K562 (cell line): Measurements from ENCODE around the gene UBAC2. TPM values are rescaled to one million over a fixed set of nuclear protein-coding genes. Genes with fewer than 3 reads are reported as not detected.

Source experiments
- ATAC-seq: fragments of 200-7000 bp; cut with Tn5 transposase; 3 replicates; pipeline ENCODE4 v1.9.1; 2020; ENCODE audit warnings: moderate library complexity
- BruUV-seq: library from RNA; stranded (reverse); fragments of 400-500 nt; replicated peaks from 2 replicates; lab custom pipeline; 2021; lab: Mats Ljungman, UMichigan
- CTCF ChIA-PET: fragments of 300-600 bp; formaldehyde crosslinking; extraction: SDS; loops from one replicate; lab custom pipeline; 2021; ENCODE audit warnings: low intra/inter-chr PET ratio; lab: Yijun Ruan, JAX
- POLR2A ChIA-PET: fragments of 300-600, 350-650 bp; sonication (Branson Sonifier 250); formaldehyde crosslinking; extraction: SDS; loops from one replicate; lab custom pipeline; 2021; ENCODE audit warnings: antibody characterized with exemption, inconsistent platforms; lab: Yijun Ruan, JAX
- DNase-seq, 4 experiments: peaks; one replicate each; pipeline versions ENCODE4 v3.0.0 to v3.0.0-alpha.2; 2011 to 2018; ENCODE audit warnings: low spot score in 3 of 4, mixed read lengths in 3 of 4; ENCODE audit errors: extremely low read depth in 1 of 4
- FAIRE-seq: peaks from 2 replicates; lab custom pipeline; 2011; peaks lifted over from hg19 to GRCh38; lab: Jason Lieb, UNC
- H2AFZ ChIP-seq: 2 replicates; pipeline ENCODE4 v1.6.0; 2011; ENCODE audit warnings: low read depth, low read length, control low read depth, inconsistent platforms
- H3K27ac ChIP-seq: fragments of 200-600 bp; 3 replicates; pipeline ENCODE4 v1.8.0; 2011; ENCODE audit warnings: low read depth, mild to moderate bottlenecking, control low read depth, inconsistent platforms, low read length, moderate library complexity, mixed read lengths; ENCODE audit errors: extremely low read depth
- H3K27me3 ChIP-seq, 2 experiments: fragments of 300-600 bp in 1 of 2; 2 replicates in 1 of 2; 3 replicates in 1 of 2; pipeline versions ENCODE4 v1.6.0 to v1.8.0; 2011; ENCODE audit warnings: inconsistent platforms in 2 of 2, low read length in 2 of 2, mild to moderate bottlenecking in 1 of 2, mixed read lengths in 1 of 2, moderate library complexity in 1 of 2; ENCODE audit not compliant: control insufficient read depth in 2 of 2, insufficient read depth in 2 of 2
- H3K36me3 ChIP-seq: fragments of 300-600 bp; 3 replicates; pipeline ENCODE4 v1.8.0; 2011; ENCODE audit warnings: mild to moderate bottlenecking, low read length, inconsistent platforms; ENCODE audit not compliant: control insufficient read depth, insufficient read depth
- H3K4me1 ChIP-seq, 2 experiments: fragments of 200-600 bp in 1 of 2; replicated peaks in 1 of 2; 2 replicates in 1 of 2; 3 replicates in 1 of 2; pipeline versions ENCODE4 v1.5.1 to v1.8.0; 2011; ENCODE audit warnings: inconsistent platforms in 2 of 2, low read length in 2 of 2, mild to moderate bottlenecking in 1 of 2, mixed read lengths in 1 of 2, moderate library complexity in 1 of 2; ENCODE audit not compliant: control insufficient read depth in 2 of 2, insufficient read depth in 2 of 2
- H3K4me2 ChIP-seq: 2 replicates; pipeline ENCODE4 v1.6.1; 2011; ENCODE audit warnings: low read length, control low read depth, inconsistent platforms, mixed read lengths; ENCODE audit not compliant: insufficient read depth
- H3K4me3 ChIP-seq: fragments of 200-600 bp; sonication (generic), shearing (Covaris generic); 2 replicates; pipeline ENCODE4 v1.5.1; 2016; ENCODE audit warnings: control low read depth, inconsistent platforms
- H3K79me2 ChIP-seq: fragments of 200-600 bp; 3 replicates; pipeline ENCODE4 v1.8.0; 2011; ENCODE audit warnings: low read length, inconsistent platforms; ENCODE audit not compliant: control insufficient read depth, insufficient read depth
- H3K9ac ChIP-seq, 2 experiments: 2 replicates each; pipeline versions ENCODE4 v1.6.0 to v1.6.1; 2011; ENCODE audit warnings: low read depth in 2 of 2, low read length in 2 of 2, control low read depth in 1 of 2, inconsistent platforms in 1 of 2, mild to moderate bottlenecking in 1 of 2, mixed read lengths in 1 of 2; ENCODE audit not compliant: insufficient read depth in 1 of 2
- H3K9me1 ChIP-seq: one replicate; pipeline ENCODE4 v1.6.0; 2011; ENCODE audit warnings: inconsistent platforms, mild to moderate bottlenecking, low read length, moderate library complexity; ENCODE audit not compliant: control insufficient read depth, insufficient read depth
- H3K9me3 ChIP-seq: replicated peaks from 2 replicates; pipeline ENCODE4 v1.5.1; 2011; ENCODE audit warnings: low read depth, low read length, inconsistent platforms; ENCODE audit not compliant: control insufficient read depth, insufficient read depth
- H4K20me1 ChIP-seq: replicated peaks from 2 replicates; pipeline ENCODE4 v1.6.1; 2011; ENCODE audit warnings: low read length, inconsistent platforms, mixed read lengths; ENCODE audit not compliant: control insufficient read depth, insufficient read depth
- BRF1 ChIP-seq: IDR thresholded peaks from 3 replicates; pipeline ENCODE4 v1.6.1; 2011; ENCODE audit warnings: borderline replicate concordance, mild to moderate bottlenecking; ENCODE audit not compliant: insufficient read length; ENCODE audit errors: extremely low read depth
- C11orf30 ChIP-seq: fragments of 450-650 bp; IDR thresholded peaks from 2 replicates; pipeline ENCODE4 v1.6.1; 2016; ENCODE audit warnings: low read depth, mild to moderate bottlenecking
- CHD4 ChIP-seq: fragments of 200-600 bp; sonication (generic); IDR thresholded peaks from 3 replicates; pipeline ENCODE4 v1.6.1; 2012; ENCODE audit warnings: low read depth, mild to moderate bottlenecking, mixed read lengths, low read length, inconsistent platforms; ENCODE audit not compliant: insufficient read depth, insufficient replicate concordance, poor library complexity, severe bottlenecking
- DMBX1 ChIP-seq: fragments of 250-450 bp; sonication (Bioruptor Pico); IDR thresholded peaks from 2 replicates; pipeline ENCODE4 v1.8.0; 2022; ENCODE audit warnings: inconsistent platforms, mild to moderate bottlenecking, moderate library complexity, borderline replicate concordance
- HMG20A ChIP-seq: fragments of 450-650 bp; formaldehyde crosslinking; conservative IDR thresholded peaks from 2 replicates; pipeline ENCODE4 v1.4.0; 2020; ENCODE audit warnings: mild to moderate bottlenecking, mixed read lengths
- HNRNPLL ChIP-seq: fragments of 200-400 bp; formaldehyde crosslinking; IDR thresholded peaks from 2 replicates; pipeline ENCODE4 v1.6.1; 2017; ENCODE audit warnings: low read length, low read depth, mild to moderate bottlenecking; ENCODE audit not compliant: poor library complexity, severe bottlenecking
- MEF2A ChIP-seq: IDR thresholded peaks from 2 replicates; pipeline ENCODE4 v1.6.1; 2011; ENCODE audit warnings: low read depth, mild to moderate bottlenecking, low read length, moderate library complexity; ENCODE audit not compliant: control insufficient read depth
- SP1 ChIP-seq: sonication (generic); formaldehyde crosslinking; IDR thresholded peaks from 2 replicates; pipeline ENCODE4 v1.8.1; 2022; ENCODE audit warnings: mild to moderate bottlenecking, missing genetic modification reagents
- SRSF1 ChIP-seq: fragments of 200-400 bp; formaldehyde crosslinking; IDR thresholded peaks from 2 replicates; pipeline ENCODE4 v1.6.1; 2017; ENCODE audit warnings: mild to moderate bottlenecking, low read depth, low read length, moderate library complexity
- SRSF9 ChIP-seq: fragments of 200-400 bp; formaldehyde crosslinking; IDR thresholded peaks from 2 replicates; pipeline ENCODE4 v1.6.1; 2017; ENCODE audit warnings: low read depth, low read length, borderline replicate concordance
- TAF15 ChIP-seq: fragments of 200-400 bp; formaldehyde crosslinking; IDR thresholded peaks from 2 replicates; pipeline ENCODE4 v1.6.1; 2017; ENCODE audit warnings: mild to moderate bottlenecking, low read depth, low read length, moderate library complexity
- YY1 ChIP-seq, 3 experiments: IDR thresholded peaks; 2 replicates each; pipeline ENCODE4 v1.6.1; 2011; ENCODE audit warnings: low read length in 2 of 3, mild to moderate bottlenecking in 2 of 3, moderate library complexity in 2 of 3, borderline replicate concordance in 1 of 3, control low read depth in 1 of 3, low read depth in 1 of 3; ENCODE audit not compliant: insufficient read depth in 3 of 3, insufficient replicate concordance in 2 of 3, control insufficient read depth in 1 of 3, insufficient read length in 1 of 3; ENCODE audit errors: extremely low read depth in 1 of 3
- ZFP36 ChIP-seq: fragments of 150-350 bp; IDR thresholded peaks from 2 replicates; pipeline ENCODE4 v1.6.1; 2018; ENCODE audit warnings: low read length, low read depth; ENCODE audit not compliant: partially characterized antibody
- ZNF174 ChIP-seq: fragments of 250-450 bp; sonication (Bioruptor Pico); IDR thresholded peaks from 2 replicates; pipeline ENCODE4 v1.4.0; 2020; ENCODE audit warnings: mild to moderate bottlenecking
- ZNF217 ChIP-seq: sonication (generic); formaldehyde crosslinking; IDR thresholded peaks from 2 replicates; pipeline ENCODE4 v1.8.0; 2022; ENCODE audit warnings: mild to moderate bottlenecking, missing genetic modification reagents
- ZNF77 ChIP-seq: fragments of 250-450 bp; sonication (Bioruptor Pico); IDR thresholded peaks from 2 replicates; pipeline ENCODE4 v1.5.0; 2020
- WGBS: fragments of 100-300 bp; shearing (Covaris generic); methylation state at CpG from one replicate; pipeline ENCODE4 v1.1.6; 2016; ENCODE audit warnings: low coverage, mixed read lengths; ENCODE audit not compliant: insufficient coverage; ENCODE audit errors: missing lambda C conversion rate; 5-methylcytosine and 5-hydroxymethylcytosine counted together
- in situ Hi-C: fragments of 300-500 bp; cut with MboI; formaldehyde crosslinking; loops from 4 replicates; pipeline ENCODE4 v1.15.0; 2018; ENCODE audit warnings: inconsistent platforms, mixed read lengths
- intact Hi-C: fragments of 100-400 bp; cut with micrococcal nuclease; formaldehyde crosslinking; loops from 2 replicates; pipeline ENCODE4 v1.14.2; 2022
- polyA plus RNA-seq, 8 experiments: library from polyadenylated mRNA; depleted of rRNA in 4 of 8; stranded (reverse) in 5 of 8; unstranded in 3 of 8; fragments of >200 nt; fragmentation: Nextera tagmentation in 2 of 8; fragmentation: Illumina TruSeq in 1 of 8; extraction: Ambion mirVana in 2 of 8; extraction: Trizol in 1 of 8; gene quantifications; 2 replicates each; pipeline versions ENCODE4 v1.2.1 to v1.2.3, GENCODE V29; 2011 to 2014; ENCODE audit warnings: inconsistent platforms in 1 of 8, missing spikeins in 1 of 8
- total RNA-seq, 7 experiments: library from RNA; depleted of rRNA in 6 of 7; stranded (reverse); fragments of >200 nt in 6 of 7; fragmentation: Illumina TruSeq in 2 of 7; extraction: Trizol in 2 of 7; gene quantifications; 2 replicates each; pipeline versions ENCODE4 v1.2.1 to v1.2.3, GENCODE V29; 2011 to 2021; ENCODE audit warnings: low replicate concordance in 1 of 7
- TF ChIP-seq, protein P1 (sequence below): sonication (generic); formaldehyde crosslinking; IDR thresholded peaks from 2 replicates; pipeline ENCODE4 v1.8.0; 2022; ENCODE audit warnings: mild to moderate bottlenecking, missing genetic modification reagents
- TF ChIP-seq, protein P2 (sequence below): sonication (generic); formaldehyde crosslinking; IDR thresholded peaks from 2 replicates; pipeline ENCODE4 v1.8.0; 2022; ENCODE audit warnings: missing genetic modification reagents, mild to moderate bottlenecking, borderline replicate concordance

The UBAC2 gene
- total and polyA plus RNA-seq, 9 of the 15 experiments (the other 6 are each of a cell fraction or from before 2014, with no cell fraction given) = 6.0 to 84.1 (median 32.3) TPM

DNA sequence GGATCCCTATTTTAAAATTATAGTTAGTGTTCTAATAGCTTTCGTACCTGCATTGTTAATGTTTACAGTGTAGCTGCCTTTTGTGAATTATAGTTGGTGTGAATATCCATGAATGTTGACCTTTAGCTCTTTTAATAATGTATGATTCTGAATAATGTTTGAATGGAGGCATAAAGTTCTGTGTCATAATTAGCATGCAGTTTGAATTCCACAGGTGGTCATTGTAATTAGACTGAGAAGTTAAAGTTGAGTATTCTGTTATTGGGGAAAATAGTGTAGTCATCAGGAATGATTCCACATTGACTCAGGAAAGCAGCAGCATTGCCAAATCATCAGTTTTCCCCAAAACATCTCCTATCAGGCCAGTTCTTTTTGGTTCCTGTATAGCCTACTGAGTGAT is 45.4 kb downstream of the UBAC2 start:
- intact Hi-C loops (no loop called here), in situ Hi-C loops (no loop called here)
- no peaks in the 10 kb centered on the region for H3K27me3 ChIP-seq
- FAIRE-seq = no peak
- H3K9me1 ChIP-seq = no peaks in the 10 kb centered on the region
- ATAC-seq = no peak
- 100% methylated on average over 1 of the region's 1 CpG for WGBS
- H3K9ac ChIP-seq = no peak overlapping the region
- peaks cover 26% of the 10 kb centered on the region; the same call in 2 of the 3 replicates for H3K36me3 ChIP-seq
- H3K27ac ChIP-seq = no peak overlapping the region
- H2AFZ ChIP-seq = no peak overlapping the region
- no peaks in the 10 kb centered on the region for H3K79me2 ChIP-seq
- ChIA-PET POLR2A (interaction anchor here (0.7 kb wide), 1 partner anchor 10 kb away, joined by 3 read pairs; no protein-coding TSS in a partner anchor), CTCF (no interaction called here)
- H4K20me1 ChIP-seq = no peaks in the 10 kb centered on the region
- H3K9me3 ChIP-seq = no peaks in the 10 kb centered on the region
- DNase-seq = no peak
- no peak overlapping the region for H3K4me2 ChIP-seq
- H3K4me3 ChIP-seq = no peak overlapping the region
- no peaks in the 10 kb centered on the region for H3K4me1 ChIP-seq
- no TSS peak for BruUV-seq
- TF ChIP-seq BRF1 = no peak
- TF ChIP-seq MEF2A = no peak
- TF ChIP-seq C11orf30 = no peak
- no peak for TF ChIP-seq SP1
- TF ChIP-seq TAF15 = no peak
- no peak for TF ChIP-seq ZNF217 (CRISPR knock-in tag)
- TF ChIP-seq, protein P1, sequence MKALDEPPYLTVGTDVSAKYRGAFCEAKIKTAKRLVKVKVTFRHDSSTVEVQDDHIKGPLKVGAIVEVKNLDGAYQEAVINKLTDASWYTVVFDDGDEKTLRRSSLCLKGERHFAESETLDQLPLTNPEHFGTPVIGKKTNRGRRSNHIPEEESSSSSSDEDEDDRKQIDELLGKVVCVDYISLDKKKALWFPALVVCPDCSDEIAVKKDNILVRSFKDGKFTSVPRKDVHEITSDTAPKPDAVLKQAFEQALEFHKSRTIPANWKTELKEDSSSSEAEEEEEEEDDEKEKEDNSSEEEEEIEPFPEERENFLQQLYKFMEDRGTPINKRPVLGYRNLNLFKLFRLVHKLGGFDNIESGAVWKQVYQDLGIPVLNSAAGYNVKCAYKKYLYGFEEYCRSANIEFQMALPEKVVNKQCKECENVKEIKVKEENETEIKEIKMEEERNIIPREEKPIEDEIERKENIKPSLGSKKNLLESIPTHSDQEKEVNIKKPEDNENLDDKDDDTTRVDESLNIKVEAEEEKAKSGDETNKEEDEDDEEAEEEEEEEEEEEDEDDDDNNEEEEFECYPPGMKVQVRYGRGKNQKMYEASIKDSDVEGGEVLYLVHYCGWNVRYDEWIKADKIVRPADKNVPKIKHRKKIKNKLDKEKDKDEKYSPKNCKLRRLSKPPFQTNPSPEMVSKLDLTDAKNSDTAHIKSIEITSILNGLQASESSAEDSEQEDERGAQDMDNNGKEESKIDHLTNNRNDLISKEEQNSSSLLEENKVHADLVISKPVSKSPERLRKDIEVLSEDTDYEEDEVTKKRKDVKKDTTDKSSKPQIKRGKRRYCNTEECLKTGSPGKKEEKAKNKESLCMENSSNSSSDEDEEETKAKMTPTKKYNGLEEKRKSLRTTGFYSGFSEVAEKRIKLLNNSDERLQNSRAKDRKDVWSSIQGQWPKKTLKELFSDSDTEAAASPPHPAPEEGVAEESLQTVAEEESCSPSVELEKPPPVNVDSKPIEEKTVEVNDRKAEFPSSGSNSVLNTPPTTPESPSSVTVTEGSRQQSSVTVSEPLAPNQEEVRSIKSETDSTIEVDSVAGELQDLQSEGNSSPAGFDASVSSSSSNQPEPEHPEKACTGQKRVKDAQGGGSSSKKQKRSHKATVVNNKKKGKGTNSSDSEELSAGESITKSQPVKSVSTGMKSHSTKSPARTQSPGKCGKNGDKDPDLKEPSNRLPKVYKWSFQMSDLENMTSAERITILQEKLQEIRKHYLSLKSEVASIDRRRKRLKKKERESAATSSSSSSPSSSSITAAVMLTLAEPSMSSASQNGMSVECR (CRISPR knock-in tag) = no peak
- no peak for TF ChIP-seq CHD4
- TF ChIP-seq SRSF9 = no peak
- TF ChIP-seq, protein P2, sequence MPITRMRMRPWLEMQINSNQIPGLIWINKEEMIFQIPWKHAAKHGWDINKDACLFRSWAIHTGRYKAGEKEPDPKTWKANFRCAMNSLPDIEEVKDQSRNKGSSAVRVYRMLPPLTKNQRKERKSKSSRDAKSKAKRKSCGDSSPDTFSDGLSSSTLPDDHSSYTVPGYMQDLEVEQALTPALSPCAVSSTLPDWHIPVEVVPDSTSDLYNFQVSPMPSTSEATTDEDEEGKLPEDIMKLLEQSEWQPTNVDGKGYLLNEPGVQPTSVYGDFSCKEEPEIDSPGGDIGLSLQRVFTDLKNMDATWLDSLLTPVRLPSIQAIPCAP = no peak
- TF ChIP-seq SRSF1 = no peak
- no peak for TF ChIP-seq YY1 (IDR thresholded peaks at IDR 0.05; ENCODE audit: borderline replicate concordance in 1 of 3, control insufficient read depth in 1 of 3, extremely low read depth in 1 of 3, insufficient read depth in 3 of 3, insufficient read length in 1 of 3, insufficient replicate concordance in 2 of 3, low read depth in 1 of 3, low read length in 2 of 3)
- no peak for TF ChIP-seq HMG20A (CRISPR knock-in tag)
- no peak for TF ChIP-seq HNRNPLL
- no peak for TF ChIP-seq ZNF174 (CRISPR knock-in tag)
- TF ChIP-seq ZFP36 = no peak
- no peak for TF ChIP-seq DMBX1 (CRISPR knock-in tag)
- TF ChIP-seq ZNF77 = no peak
